HG02884 (cell line): ENCODE measurements around the gene PDLIM4.

Experiments used
- ATAC-seq: cut with Tn5 transposase; IDR thresholded peaks from one replicate; pipeline ENCODE4 v1.9.1; 2021; ENCODE audit warnings: mild to moderate bottlenecking, moderate library complexity; ENCODE audit not compliant: unreplicated experiment

The PDLIM4 gene

GRCh38 chr5:132251220-132251725 is 6.2 kb upstream of the PDLIM4 start:
- ATAC-seq, result no peak

- ATAC-seq, result no peak
These were observed 4.5 kb upstream of the PDLIM4 start for GRCh38 chr5:132253008-132253441.

- ATAC-seq, result no peak
These were observed 3.8 kb upstream of the PDLIM4 start for GRCh38 chr5:132253452-132254320.

- ATAC-seq, result no peak
These were observed 3.0 kb upstream of the PDLIM4 start for GRCh38 chr5:132254321-132254977.

- no peak for ATAC-seq
These were observed 1.3 kb upstream of the PDLIM4 start for GRCh38 chr5:132256086-132256782.

GRCh38 chr5:132256783-132257130 is 739 bp upstream of the PDLIM4 start:
- no peak for ATAC-seq

GRCh38 chr5:132258102-132259068 is 889 bp downstream of the PDLIM4 start:
- ATAC-seq, result no peak

GRCh38 chr5:132259069-132259851 is 1.8 kb downstream of the PDLIM4 start:
- no peak for ATAC-seq

- no peak for ATAC-seq
These were observed 2.6 kb downstream of the PDLIM4 start for GRCh38 chr5:132260051-132260450.

GRCh38 chr5:132260714-132261551 is 3.4 kb downstream of the PDLIM4 start:
- peak; percentile 72 for ATAC-seq

- ATAC-seq, result no peak
These were observed 4.7 kb downstream of the PDLIM4 start for GRCh38 chr5:132261881-132262845.

- no peak for ATAC-seq
These were observed 5.5 kb downstream of the PDLIM4 start for GRCh38 chr5:132262882-132263547.

GRCh38 chr5:132263548-132264261 is 6.2 kb downstream of the PDLIM4 start:
- no peak for ATAC-seq

GRCh38 chr5:132264546-132265335 is 7.2 kb downstream of the PDLIM4 start:
- no peak for ATAC-seq

- ATAC-seq, result no peak
These were observed 8.0 kb downstream of the PDLIM4 start for GRCh38 chr5:132265336-132266030.
